Suppressor macrophage treated with lipopolysaccharide for 1 hour (primary cell): ENCODE results near the gene ZNF506.
"Not testable (repeated sequence)": the region's sequence is repeated elsewhere in the genome, so short reads cannot be mapped to it uniquely, and the experiment has no call there.

Source experiments
- DNase-seq, 3 donors: peaks; one replicate each; pipeline ENCODE4 v3.0.0-alpha.2; 2020 to 2022

The ZNF506 gene

GRCh38 chr19:19777692-19778091, 43.9 kb downstream of the ZNF506 start:
- DNase-seq: no peak

- peak; percentile 96 for DNase-seq
These were observed 45.1 kb downstream of the ZNF506 start for GRCh38 chr19:19776206-19777008.

DNA sequence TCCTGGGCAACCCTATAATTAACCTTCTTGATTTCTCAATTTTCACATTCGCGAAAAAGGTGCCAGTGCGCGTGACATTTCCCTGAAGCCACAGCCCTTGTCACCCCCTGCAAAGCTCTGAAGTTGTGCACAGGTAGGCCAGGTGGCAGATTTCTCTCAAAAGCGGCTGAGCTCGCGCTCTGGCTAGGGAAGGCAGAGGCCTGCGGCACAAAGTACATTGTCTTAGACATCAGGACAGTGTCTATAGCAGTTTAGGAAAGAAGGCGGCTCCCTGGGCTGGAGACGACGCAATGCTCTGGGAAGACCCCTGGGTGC, 45.7 kb downstream of the ZNF506 start:
- DNase-seq: peak in 1 of 3 donors; percentile 18

DNA sequence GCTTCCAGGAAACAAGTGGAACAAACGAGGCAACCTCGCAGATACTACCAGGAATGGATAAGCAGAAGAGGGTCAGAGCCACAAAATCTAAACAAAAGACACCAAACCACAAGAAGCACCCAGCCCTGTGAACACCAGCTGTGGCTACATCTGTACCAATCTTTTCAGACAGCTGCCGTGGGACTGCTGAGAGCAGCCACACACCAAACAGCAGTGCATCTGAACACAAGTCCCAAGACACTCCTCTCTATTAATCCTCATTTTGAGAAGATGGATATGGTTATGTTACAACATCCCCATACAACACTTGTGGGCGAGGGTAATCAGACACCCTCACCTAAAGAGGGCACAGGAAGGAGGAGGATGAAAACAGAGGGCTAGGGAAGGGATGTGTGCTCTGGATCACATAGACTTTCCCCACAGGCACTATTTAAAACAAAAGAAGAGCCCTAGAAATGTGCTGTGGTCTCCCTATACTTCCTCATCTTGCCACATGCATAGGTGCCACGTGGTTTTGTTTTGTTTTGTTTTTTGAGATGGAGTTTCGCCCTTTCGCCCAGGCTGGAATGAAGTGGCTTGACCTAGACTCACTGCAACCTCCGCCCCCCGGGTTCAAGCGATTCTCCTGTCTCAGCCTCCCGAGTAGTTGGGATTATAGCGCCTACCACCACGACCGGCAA, 47.1 kb downstream of the ZNF506 start:
- DNase-seq: no peak

- DNase-seq: not testable (repeated sequence)
These were observed 49.6 kb downstream of the ZNF506 start for GRCh38 chr19:19771963-19772362.

GRCh38 chr19:19769971-19770370, 51.6 kb downstream of the ZNF506 start:
- DNase-seq: not testable (repeated sequence)

DNA sequence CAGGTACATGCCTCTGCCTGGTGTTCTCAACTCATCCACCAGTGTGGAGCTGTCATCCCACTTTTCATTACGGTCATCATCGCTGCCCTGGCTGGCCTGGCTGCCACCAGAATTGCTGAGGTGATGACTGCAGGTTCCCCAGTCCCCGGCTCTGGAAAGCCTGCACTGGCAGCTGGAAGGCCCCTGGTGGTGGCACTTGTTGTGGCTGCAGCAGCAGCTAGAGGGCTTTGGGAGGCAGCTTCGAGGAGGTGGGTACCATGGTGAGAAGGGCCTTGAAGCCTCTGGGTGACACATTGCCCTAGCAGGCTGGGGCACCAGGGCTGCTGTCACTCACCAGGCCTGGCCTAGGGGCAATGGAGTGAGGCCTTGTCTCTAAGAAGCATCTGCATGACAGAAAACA, 63.4 kb downstream of the ZNF506 start:
- DNase-seq: no peak

DNA sequence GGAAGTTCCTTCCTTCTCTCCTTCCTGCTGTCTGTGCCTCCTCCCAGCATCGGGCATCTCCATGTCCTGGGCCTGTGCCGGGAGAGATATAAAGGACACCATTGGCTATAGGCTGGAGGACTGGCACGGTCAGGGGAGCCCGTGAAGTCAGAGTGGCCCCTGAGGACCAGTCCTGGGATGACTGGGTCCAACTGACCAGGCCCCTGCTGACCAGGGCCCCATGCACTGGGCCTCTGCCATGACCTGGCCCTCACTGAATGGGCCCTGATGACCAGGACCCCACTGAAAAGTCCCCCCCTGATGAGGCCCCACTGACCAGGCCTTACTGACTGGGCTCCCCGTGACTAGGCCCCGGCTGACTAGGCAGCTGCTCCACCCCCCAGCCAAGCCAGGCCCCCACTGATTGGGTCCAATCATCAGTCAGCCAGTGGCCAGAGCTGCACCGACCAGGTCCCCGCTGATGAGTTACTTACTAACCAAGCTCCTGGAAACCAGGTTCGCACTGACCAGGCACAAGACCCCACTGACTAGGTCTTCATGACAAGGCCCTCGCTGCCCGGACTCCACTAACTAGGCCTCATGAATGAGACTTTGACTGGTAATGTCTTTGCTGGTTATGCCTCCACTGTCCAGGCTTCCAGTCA, 68.7 kb downstream of the ZNF506 start:
- no peak for DNase-seq

DNA sequence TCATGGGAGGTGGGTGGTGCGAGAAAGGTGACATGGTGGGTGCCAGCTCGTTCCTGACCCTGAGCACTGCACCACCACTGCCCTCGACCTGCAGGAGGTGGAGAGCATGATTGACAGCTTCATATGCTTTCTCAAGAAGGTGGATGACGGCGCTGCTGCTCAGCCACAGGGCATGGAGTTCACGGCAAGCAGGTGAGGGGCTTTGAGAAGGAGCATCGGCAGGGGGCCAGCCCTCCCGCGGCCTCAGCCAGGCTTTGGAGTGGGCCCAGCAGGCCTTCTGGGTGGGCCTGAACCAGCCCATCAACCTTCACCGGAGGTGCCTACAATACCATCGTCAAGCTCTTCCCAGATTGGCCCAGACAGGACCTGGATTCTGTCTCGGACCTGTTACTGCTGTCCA, 69.7 kb downstream of the ZNF506 start:
- no peak for DNase-seq

- DNase-seq: no peak
These were observed 70.4 kb downstream of the ZNF506 start for GRCh38 chr19:19750842-19751790.

DNA sequence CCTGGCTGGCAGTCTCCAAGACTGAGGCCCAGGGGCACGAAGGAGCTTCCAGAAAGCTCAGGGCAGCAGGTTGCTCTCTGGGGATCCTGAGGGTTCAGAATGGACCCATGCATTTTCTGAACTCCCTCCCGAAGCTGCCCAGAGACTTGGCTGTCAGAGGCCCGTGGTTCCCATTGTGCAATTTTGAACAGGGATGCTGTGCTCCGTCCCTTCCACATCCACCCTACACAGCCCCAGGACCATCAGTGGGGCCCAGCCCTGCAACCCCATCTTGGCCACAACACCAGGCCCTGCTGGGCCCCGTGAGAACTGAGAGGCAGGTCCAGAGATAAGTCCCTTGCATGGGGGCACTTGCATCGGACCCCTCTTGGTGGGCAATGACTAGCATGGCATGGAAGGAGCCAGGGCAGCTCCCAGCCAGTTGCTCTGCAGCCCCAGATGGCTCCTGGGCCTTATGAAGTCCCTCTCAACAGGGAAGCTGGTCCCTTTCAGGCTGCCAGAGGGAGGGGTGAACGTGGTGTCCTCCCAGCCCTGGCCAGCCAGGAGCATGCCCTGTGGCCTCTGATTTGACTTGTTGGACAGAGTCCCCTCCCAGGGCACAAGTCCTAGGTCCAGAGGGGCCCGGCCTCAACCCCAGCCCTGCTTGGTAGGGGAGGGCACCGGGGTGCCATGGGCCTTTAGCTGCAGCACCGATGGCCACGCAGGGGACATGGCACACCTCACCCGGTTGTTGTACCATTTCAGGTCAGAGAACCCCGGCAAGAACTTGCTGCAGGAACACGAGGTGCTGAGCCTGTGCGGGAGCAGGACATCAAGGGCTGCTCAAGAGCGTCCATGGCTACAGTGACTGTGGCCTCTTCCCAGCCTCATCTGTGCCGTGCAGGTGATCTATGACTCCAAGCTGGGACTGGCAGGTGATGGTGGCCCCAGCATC, 71.4 kb downstream of the ZNF506 start:
- no peak for DNase-seq

DNA sequence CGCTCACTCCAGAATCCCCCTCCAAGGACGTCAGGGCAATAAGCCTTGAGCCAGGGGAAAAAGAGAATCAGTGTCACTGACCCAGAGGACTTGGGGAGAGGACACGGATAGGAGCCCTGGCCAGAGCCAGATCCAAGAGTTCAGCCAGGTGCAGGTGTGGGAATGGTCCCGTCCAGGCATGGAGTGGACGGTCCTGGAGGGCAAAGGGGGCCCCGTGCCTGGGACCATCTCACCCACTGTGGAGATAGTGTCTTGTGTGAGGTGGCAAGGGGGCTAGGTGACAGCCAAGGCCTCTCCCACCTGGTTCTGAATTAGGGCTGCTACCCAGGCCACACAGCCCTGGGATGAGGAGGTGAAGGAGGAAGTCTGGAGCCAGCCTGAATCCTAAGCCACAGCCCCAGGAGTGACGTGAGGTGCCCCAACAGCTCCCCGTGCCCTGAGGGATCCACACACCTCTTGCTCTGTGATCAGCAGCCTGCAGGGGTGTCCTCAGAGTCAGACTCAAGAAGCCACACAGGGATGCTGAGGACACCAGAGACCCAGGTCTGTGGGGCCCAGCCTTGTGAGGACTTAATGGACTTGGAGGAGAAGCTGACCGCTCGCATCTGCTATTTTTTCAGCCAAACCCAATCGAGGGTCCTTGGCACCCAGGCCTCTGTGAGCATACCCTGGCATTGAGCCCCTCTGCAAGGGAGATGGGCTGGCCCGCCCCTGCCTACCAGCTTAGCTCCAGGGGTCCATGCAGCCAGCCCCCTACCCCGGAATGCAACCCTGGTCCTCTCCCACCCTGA, 72.2 kb downstream of the ZNF506 start:
- DNase-seq: no peak

DNA sequence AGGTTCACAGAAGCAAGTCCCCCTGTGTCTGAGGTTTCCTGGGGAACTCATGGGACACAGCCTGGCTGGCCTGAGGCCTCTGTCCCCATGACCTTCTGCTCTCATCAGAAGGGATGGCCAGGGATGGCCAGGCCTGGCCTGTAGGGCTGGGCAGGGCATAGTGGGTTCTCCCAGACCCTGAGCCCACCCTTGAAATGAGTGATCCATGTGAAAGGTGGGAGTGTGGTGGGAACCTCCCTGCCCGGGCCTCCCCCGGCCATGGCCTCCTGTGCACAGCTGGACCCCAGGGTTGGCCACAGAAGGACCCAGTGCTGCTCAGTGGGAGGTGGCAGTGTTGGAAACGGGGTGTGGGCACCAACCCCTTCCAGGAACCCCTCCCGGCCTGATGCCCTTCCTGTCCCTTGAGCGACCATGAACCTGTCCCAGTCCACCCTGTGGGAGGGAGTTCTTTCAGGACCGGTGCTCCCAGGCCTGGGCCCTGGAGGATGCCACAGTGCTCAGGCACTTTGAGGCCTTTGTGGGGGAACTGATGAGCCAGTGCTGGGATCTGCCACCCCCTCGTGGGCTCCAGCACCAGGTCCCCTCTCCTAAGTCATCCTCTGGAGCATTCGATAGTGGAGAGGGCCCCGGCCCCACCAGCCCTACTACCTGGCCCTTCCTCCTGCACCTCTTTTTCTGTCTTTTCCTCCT, 73.2 kb downstream of the ZNF506 start:
- DNase-seq: no peak

- DNase-seq: no peak
These were observed 74.0 kb downstream of the ZNF506 start for GRCh38 chr19:19747357-19748220.

- DNase-seq: peak in 1 of 3 donors; percentile 8
These were observed 75.0 kb downstream of the ZNF506 start for GRCh38 chr19:19746286-19747213.

GRCh38 chr19:19745496-19746285, 75.9 kb downstream of the ZNF506 start:
- peak in 1 of 3 donors; percentile 5 for DNase-seq

DNA sequence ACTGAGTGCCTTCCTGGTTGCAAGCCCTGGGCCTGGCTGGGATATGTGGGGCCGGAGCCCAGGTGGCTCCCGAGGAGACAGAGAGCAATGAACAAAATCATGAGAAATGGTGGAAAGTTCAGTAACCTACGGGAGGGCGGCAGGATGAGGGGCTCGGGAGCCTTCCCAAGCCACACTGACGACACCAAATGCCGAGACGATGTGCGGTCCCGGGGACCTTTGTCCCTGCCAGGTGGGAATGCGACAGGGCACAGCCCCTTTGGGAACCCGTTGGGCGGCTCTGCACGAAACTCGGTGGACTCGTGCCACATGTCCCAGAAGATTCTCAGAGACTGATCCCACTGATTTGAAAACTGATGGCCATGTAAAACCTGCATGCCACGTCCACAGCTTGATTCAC, 76.9 kb downstream of the ZNF506 start:
- DNase-seq: no peak
